SK-N-SH (cell line): ENCODE measurements around the gene CMBL. TPM values are rescaled to one million over a fixed set of nuclear protein-coding genes. Genes with fewer than 3 reads are reported as not detected.

ENCODE experiments used
- CTCF ChIA-PET: fragments of 300-600, 350-600 bp; formaldehyde crosslinking; extraction: SDS; loops from one replicate; lab custom pipeline; 2021; lab: Yijun Ruan, JAX
- POLR2A ChIA-PET: fragments of 350-600 bp; sonication (Branson Sonifier 250); formaldehyde crosslinking; extraction: SDS; loops from one replicate; lab custom pipeline; 2020; ENCODE audit warnings: antibody characterized with exemption, inconsistent platforms; lab: Yijun Ruan, JAX
- DNase-seq: peaks from one replicate; pipeline ENCODE4 v3.0.0; 2012
- H2AFZ ChIP-seq: fragments of 200-600 bp; sonication (generic); 2 replicates; pipeline ENCODE4 v1.8.1; 2016; ENCODE audit warnings: antibody characterized with exemption, mild to moderate bottlenecking, low read depth
- H3F3A ChIP-seq: fragments of 200-600 bp; sonication (generic); replicated peaks from 2 replicates; pipeline ENCODE3; 2016; ENCODE audit warnings: antibody characterized with exemption, mild to moderate bottlenecking; ENCODE audit not compliant: insufficient read depth
- H3K27ac ChIP-seq, 2 experiments: fragments of 200-500 bp in 1 of 2; fragments of 200-600 bp in 1 of 2; sonication (Bioruptor generic) in 1 of 2; sonication (generic), shearing (Covaris generic) in 1 of 2; 2 replicates each; pipeline versions ENCODE4 v1.5.1 to v1.6.1; 2014 to 2016; ENCODE audit warnings: low read depth in 2 of 2, inconsistent platforms in 1 of 2, low read length in 1 of 2, mild to moderate bottlenecking in 1 of 2, mixed read lengths in 1 of 2
- H3K27me3 ChIP-seq: fragments of 200-600 bp; sonication (generic), shearing (Covaris generic); 2 replicates; pipeline ENCODE4 v1.6.1; 2016; ENCODE audit warnings: mixed run types; ENCODE audit not compliant: insufficient read depth
- H3K36me3 ChIP-seq, 2 experiments: fragments of 200-500 bp in 1 of 2; fragments of 200-600 bp in 1 of 2; sonication (Bioruptor generic) in 1 of 2; sonication (generic) in 1 of 2; replicated peaks in 1 of 2; 2 replicates each; pipeline versions ENCODE3 to v1.5.1; 2014 to 2016; ENCODE audit warnings: low read length in 1 of 2, mild to moderate bottlenecking in 1 of 2; ENCODE audit not compliant: insufficient read depth in 2 of 2, control insufficient read depth in 1 of 2
- H3K4me1 ChIP-seq, 2 experiments: fragments of 200-500 bp in 1 of 2; fragments of 200-600 bp in 1 of 2; sonication (Bioruptor generic) in 1 of 2; sonication (generic), shearing (Covaris generic) in 1 of 2; 2 replicates each; pipeline versions ENCODE4 v1.5.1 to v1.6.1; 2014 to 2016; ENCODE audit warnings: low read depth in 1 of 2, low read length in 1 of 2, mixed run types in 1 of 2; ENCODE audit not compliant: insufficient read depth in 2 of 2, control insufficient read depth in 1 of 2
- H3K4me2 ChIP-seq: fragments of 200-600 bp; sonication (generic), shearing (Covaris generic); 2 replicates; pipeline ENCODE4 v1.6.1; 2017; ENCODE audit warnings: mixed run types
- H3K4me3 ChIP-seq, 2 experiments: fragments of 200-500 bp in 1 of 2; fragments of 200-600 bp in 1 of 2; sonication (Bioruptor generic) in 1 of 2; sonication (generic), shearing (Covaris generic) in 1 of 2; 2 replicates each; pipeline versions ENCODE4 v1.5.1 to v1.8.1; 2014 to 2016; ENCODE audit warnings: low read depth in 2 of 2, inconsistent platforms in 1 of 2, low read length in 1 of 2, mild to moderate bottlenecking in 1 of 2, mixed read lengths in 1 of 2, moderate library complexity in 1 of 2
- H3K79me2 ChIP-seq: fragments of 200-600 bp; sonication (generic); 2 replicates; pipeline ENCODE4 v1.8.1; 2017; ENCODE audit warnings: mild to moderate bottlenecking; ENCODE audit not compliant: insufficient read depth
- H3K9ac ChIP-seq: fragments of 200-600 bp; sonication (generic); 2 replicates; pipeline ENCODE4 v1.6.1; 2017; ENCODE audit warnings: mixed run types
- H3K9me2 ChIP-seq: fragments of 200-600 bp; sonication (generic); 2 replicates; pipeline ENCODE4 v1.6.1; 2017; ENCODE audit warnings: mixed run types
- H3K9me3 ChIP-seq: fragments of 200-600 bp; sonication (generic); 2 replicates; pipeline ENCODE4 v1.6.1; 2017; ENCODE audit warnings: mixed run types, mild to moderate bottlenecking, moderate library complexity
- H4K20me1 ChIP-seq: fragments of 200-600 bp; sonication (generic); 2 replicates; pipeline ENCODE4 v1.6.1; 2017; ENCODE audit warnings: mild to moderate bottlenecking, mixed run types; ENCODE audit not compliant: insufficient read depth
- CHD2 ChIP-seq: fragments of 150-350 bp; IDR thresholded peaks from 2 replicates; pipeline ENCODE4 v1.6.1; 2018; ENCODE audit warnings: low read length; ENCODE audit not compliant: partially characterized antibody
- ELF1 ChIP-seq: IDR thresholded peaks from 2 replicates; pipeline ENCODE4 v1.4.0; 2012
- FOSL2 ChIP-seq: IDR thresholded peaks from 2 replicates; pipeline ENCODE4 v1.4.0; 2012; ENCODE audit warnings: low read depth, mild to moderate bottlenecking, moderate library complexity, borderline replicate concordance
- FOXM1 ChIP-seq: IDR thresholded peaks from 2 replicates; pipeline ENCODE4 v1.4.0; 2012; ENCODE audit warnings: low read depth, mild to moderate bottlenecking
- JUND ChIP-seq: IDR thresholded peaks from 2 replicates; pipeline ENCODE4 v1.4.0; 2012
- NFIC ChIP-seq: IDR thresholded peaks from 2 replicates; pipeline ENCODE4 v1.4.0; 2012; ENCODE audit warnings: borderline replicate concordance
- PBX3 ChIP-seq: IDR thresholded peaks from 2 replicates; pipeline ENCODE4; 2012
- RXRA ChIP-seq: IDR thresholded peaks from 2 replicates; pipeline ENCODE4 v1.4.0; 2012; ENCODE audit warnings: low read depth, mild to moderate bottlenecking, borderline replicate concordance
- SIN3A ChIP-seq: IDR thresholded peaks from 2 replicates; pipeline ENCODE4 v1.6.1; 2012; ENCODE audit warnings: low read depth, mild to moderate bottlenecking, low read length, moderate library complexity, borderline replicate concordance
- TCF12 ChIP-seq: IDR thresholded peaks from 2 replicates; pipeline ENCODE4 v1.4.0; 2012
- USF1 ChIP-seq: IDR thresholded peaks from 2 replicates; pipeline ENCODE4 v1.4.0; 2012; ENCODE audit warnings: low read depth, borderline replicate concordance
- WGBS: methylation state at CpG from one replicate; pipeline ENCODE4 v1.1.6; 2017; ENCODE audit warnings: low lambda C conversion rate; 5-methylcytosine and 5-hydroxymethylcytosine counted together
- polyA plus RNA-seq, 3 experiments: library from polyadenylated mRNA; depleted of rRNA; stranded (reverse); fragments of >200 nt; gene quantifications; 2 replicates each; pipeline ENCODE4 v1.2.3, GENCODE V29; 2012

The CMBL gene
- polyA plus RNA-seq, 1 of the 3 experiments (the other 2 are of a cell fraction), result 61.0 TPM

- Histone ChIP-seq H3K27ac (no peak overlapping the region), H3K9me2 (no peaks in the 10 kb centered on the region), H3K9ac (no peak overlapping the region), H3F3A (no peaks in the 10 kb centered on the region), H3K4me2 (no peak overlapping the region), H3K79me2 (no peaks in the 10 kb centered on the region), H4K20me1 (no peaks in the 10 kb centered on the region), H3K4me1 (peaks cover 0 to 10% of the 10 kb centered on the region in 2 experiments; a peak in 1 of 4 replicates), H3K27me3 (no peaks in the 10 kb centered on the region), H3K36me3 (peaks cover 4 to 7% of the 10 kb centered on the region in 2 experiments), H3K4me3 (no peak overlapping the region), H3K9me3 (no peaks in the 10 kb centered on the region), H2AFZ (no peak overlapping the region)
- CTCF ChIA-PET, result no interaction called here
- 99% methylated on average over 10 of the region's 10 CpGs for WGBS
- no peak for DNase-seq
- no peak for TF ChIP-seq CHD2
- no peak for TF ChIP-seq NFIC
- no peak for TF ChIP-seq FOXM1
- TF ChIP-seq ELF1, result no peak
- no peak for TF ChIP-seq USF1
- no peak for TF ChIP-seq JUND
- TF ChIP-seq SIN3A, result no peak
- TF ChIP-seq PBX3, result no peak
- TF ChIP-seq FOSL2, result no peak
- TF ChIP-seq, all 33 proteins: peak for 0
- POLR2A ChIA-PET, result interaction anchor here (1.4 kb wide), 1 partner anchor 64 kb away, joined by 3 read pairs; the partner anchor contains the start of gene MARCHF6
These were observed 17.7 kb downstream of the CMBL start for GRCh38 chr5:10289991-10290390.

- ChIA-PET CTCF (no interaction called here), POLR2A (no interaction called here)
- no peaks in the 10 kb centered on the region for H3K9me3 ChIP-seq
- peaks cover 4 to 11% of the 10 kb centered on the region in 2 experiments for H3K36me3 ChIP-seq
- H3K4me1 ChIP-seq, result peaks cover 0 to 10% of the 10 kb centered on the region in 2 experiments; a peak in 1 of 4 replicates
- DNase-seq, result no peak
- no peak overlapping the region for H3K4me2 ChIP-seq
- WGBS, result 93% methylated on average over 6 of the region's 6 CpGs
- H2AFZ ChIP-seq, result no peak overlapping the region
- H3F3A ChIP-seq, result no peaks in the 10 kb centered on the region
- H3K9ac ChIP-seq, result no peak overlapping the region
- H3K9me2 ChIP-seq, result no peaks in the 10 kb centered on the region
- H3K27ac ChIP-seq, result no peak overlapping the region
- TF ChIP-seq RXRA (no peak), TCF12 (no peak), FOXM1 (no peak), ELF1 (no peak), CHD2 (no peak)
- H3K4me3 ChIP-seq, result no peak overlapping the region
- no peaks in the 10 kb centered on the region for H3K79me2 ChIP-seq
- no peaks in the 10 kb centered on the region for H4K20me1 ChIP-seq
- H3K27me3 ChIP-seq, result no peaks in the 10 kb centered on the region
These were observed 18.3 kb downstream of the CMBL start for GRCh38 chr5:10289353-10289752.
